K562 (cell line): Measurements from ENCODE around the gene SMARCD2.
"Not testable (repeated sequence)": the region's sequence is repeated elsewhere in the genome, so short reads cannot be mapped to it uniquely, and the experiment has no call there.

Experiments used
- E4F1 ChIP-seq: fragments of 250-450 bp; sonication (Bioruptor Pico); IDR thresholded peaks from 2 replicates; pipeline ENCODE4 v1.5.0; 2021; ENCODE audit warnings: mild to moderate bottlenecking, borderline replicate concordance
- EP300 ChIP-seq: IDR thresholded peaks from 2 replicates; pipeline ENCODE4 v1.6.1; 2012; ENCODE audit warnings: low read length, improper control_type of control experiment
- GTF3C2 ChIP-seq: IDR thresholded peaks from 3 replicates; pipeline ENCODE4 v1.6.1; 2011; ENCODE audit warnings: borderline replicate concordance, mild to moderate bottlenecking, moderate library complexity; ENCODE audit not compliant: insufficient read length; ENCODE audit errors: extremely low read depth
- HMG20A ChIP-seq: fragments of 450-650 bp; formaldehyde crosslinking; conservative IDR thresholded peaks from 2 replicates; pipeline ENCODE4 v1.4.0; 2020; ENCODE audit warnings: mild to moderate bottlenecking, mixed read lengths
- JUN ChIP-seq, 2 experiments: sonication (generic) in 1 of 2; formaldehyde crosslinking in 1 of 2; IDR thresholded peaks; 2 replicates each; pipeline versions ENCODE4 v1.6.1 to v1.8.0; 2012 to 2022; ENCODE audit warnings: borderline replicate concordance in 2 of 2, mild to moderate bottlenecking in 2 of 2, improper control_type of control experiment in 1 of 2, low read depth in 1 of 2, low read length in 1 of 2, missing genetic modification reagents in 1 of 2
- POLR2A ChIP-seq: fragments of 450-650 bp; conservative IDR thresholded peaks from 2 replicates; pipeline ENCODE4 v1.6.1; 2016
- PREB ChIP-seq: sonication (generic); formaldehyde crosslinking; IDR thresholded peaks from 2 replicates; pipeline ENCODE4 v1.8.1; 2023; ENCODE audit warnings: mild to moderate bottlenecking, missing genetic modification reagents
- SP1 ChIP-seq: sonication (generic); formaldehyde crosslinking; IDR thresholded peaks from 2 replicates; pipeline ENCODE4 v1.8.1; 2022; ENCODE audit warnings: mild to moderate bottlenecking, missing genetic modification reagents
- YY1 ChIP-seq, 3 experiments: IDR thresholded peaks; 2 replicates each; pipeline ENCODE4 v1.6.1; 2011; ENCODE audit warnings: low read length in 2 of 3, mild to moderate bottlenecking in 2 of 3, moderate library complexity in 2 of 3, borderline replicate concordance in 1 of 3, control low read depth in 1 of 3, low read depth in 1 of 3; ENCODE audit not compliant: insufficient read depth in 3 of 3, insufficient replicate concordance in 2 of 3, control insufficient read depth in 1 of 3, insufficient read length in 1 of 3; ENCODE audit errors: extremely low read depth in 1 of 3
- ZNF140 ChIP-seq: fragments of 250-450 bp; sonication (Bioruptor Pico); IDR thresholded peaks from 2 replicates; pipeline ENCODE4 v1.8.0; 2021; ENCODE audit warnings: moderate library complexity, mild to moderate bottlenecking, inconsistent platforms
- ZNF639 ChIP-seq, 2 experiments: fragments of 200-800 bp in 1 of 2; sonication (Bioruptor generic) in 1 of 2; sonication (generic) in 1 of 2; formaldehyde crosslinking in 1 of 2; IDR thresholded peaks in 1 of 2; conservative IDR thresholded peaks in 1 of 2; 2 replicates each; pipeline versions ENCODE4 v1.5.0 to v1.6.1; 2016 to 2020; ENCODE audit warnings: missing compliant biosample characterization in 1 of 2, missing genetic modification characterization in 1 of 2, missing genetic modification reagents in 1 of 2
- ZNF76 ChIP-seq: fragments of 250-450 bp; sonication (Bioruptor Pico); IDR thresholded peaks from 2 replicates; pipeline ENCODE4 v1.4.0; 2020; ENCODE audit warnings: mild to moderate bottlenecking, moderate library complexity, borderline replicate concordance
- ZSCAN29 ChIP-seq: fragments of 450-650 bp; IDR thresholded peaks from 2 replicates; pipeline ENCODE4 v1.6.1; 2017

GRCh38 chr17:63866625-63867024 is 24.1 kb upstream of the SMARCD2 start:
- not testable (repeated sequence) for TF ChIP-seq EP300; PREB (CRISPR knock-in tag); JUN (IDR thresholded peaks at IDR 0.05; ENCODE audit: borderline replicate concordance, low read depth, low read length); JUN (CRISPR knock-in tag; IDR thresholded peaks at IDR 0.05; ENCODE audit: borderline replicate concordance); ZNF639 (CRISPR knock-in tag; conservative IDR thresholded peaks at IDR 0.05 in 1 of 2, IDR thresholded peaks at IDR 0.05 in 1 of 2); ZSCAN29; POLR2A; SP1 (CRISPR knock-in tag); YY1 (IDR thresholded peaks at IDR 0.05; ENCODE audit: borderline replicate concordance in 1 of 3, control insufficient read depth in 1 of 3, extremely low read depth in 1 of 3, insufficient read depth in 3 of 3, insufficient read length in 1 of 3, insufficient replicate concordance in 2 of 3, low read depth in 1 of 3, low read length in 2 of 3); E4F1 (CRISPR knock-in tag); ZNF76; ZNF140 (CRISPR knock-in tag); GTF3C2; HMG20A (CRISPR knock-in tag)
